WTC11 (cell line): ENCODE data around the gene RXRA. TPM values are rescaled to one million over a fixed set of nuclear protein-coding genes. Genes with fewer than 3 reads are reported as not detected.

Experiments
- ATAC-seq: fragments of 200-7000 bp; cut with Tn5 transposase; 2 replicates; pipeline ENCODE4 v1.10.0; 2021; ENCODE audit warnings: mild to moderate bottlenecking, moderate library complexity
- CTCF ChIA-PET: fragments of 300-600 bp; sonication (Branson Sonifier 250); formaldehyde crosslinking; loops from one replicate; lab custom pipeline; 2021; ENCODE audit warnings: antibody characterized with exemption; lab: Charles Lee
- POLR2A ChIA-PET: fragments of 350-600 bp; sonication (Branson Sonifier 250); formaldehyde crosslinking; loops from one replicate; lab custom pipeline; 2021; ENCODE audit warnings: antibody characterized with exemption; lab: Charles Lee
- DNase-seq: peaks from one replicate; pipeline ENCODE4 v3.0.0; 2021; ENCODE audit warnings: low spot score
- H3K27ac Mint-ChIP-seq: 2 replicates; pipeline ENCODE4 v1.8.0; 2021; ENCODE audit warnings: mixed read lengths
- H3K27me3 Mint-ChIP-seq: 2 replicates; pipeline ENCODE4 v1.8.0; 2021; ENCODE audit warnings: low read depth, mild to moderate bottlenecking, moderate library complexity, mixed read lengths
- H3K36me3 Mint-ChIP-seq: 2 replicates; pipeline ENCODE4 v1.8.0; 2021; ENCODE audit warnings: mixed read lengths
- H3K4me1 Mint-ChIP-seq: 2 replicates; pipeline ENCODE4 v1.8.0; 2022; ENCODE audit warnings: mixed read lengths
- H3K4me3 Mint-ChIP-seq: 2 replicates; pipeline ENCODE4 v1.8.0; 2021; ENCODE audit warnings: mild to moderate bottlenecking, moderate library complexity, mixed read lengths
- H3K9me3 Mint-ChIP-seq: 2 replicates; pipeline ENCODE4 v1.8.0; 2021; ENCODE audit warnings: mixed read lengths
- ATF1 ChIP-seq: sonication (generic); formaldehyde crosslinking; IDR thresholded peaks from 2 replicates; pipeline ENCODE4 v1.8.1; 2023; ENCODE audit warnings: mild to moderate bottlenecking, moderate library complexity, missing genetic modification reagents
- ATF2 ChIP-seq: sonication (generic); formaldehyde crosslinking; IDR thresholded peaks from 2 replicates; pipeline ENCODE4 v1.8.1; 2022; ENCODE audit warnings: low read depth, missing genetic modification reagents, borderline replicate concordance
- CDX4 ChIP-seq: fragments of 250-450 bp; sonication (Bioruptor Pico); IDR thresholded peaks from 2 replicates; pipeline ENCODE4 v1.9.0; 2021; ENCODE audit warnings: moderate library complexity, mild to moderate bottlenecking, inconsistent platforms, borderline replicate concordance
- E2F5 ChIP-seq: sonication (generic); formaldehyde crosslinking; IDR thresholded peaks from 2 replicates; pipeline ENCODE4 v1.8.1; 2022; ENCODE audit warnings: mild to moderate bottlenecking, moderate library complexity, missing genetic modification reagents
- EMX1 ChIP-seq: fragments of 250-450 bp; sonication (Bioruptor Pico); IDR thresholded peaks from 2 replicates; pipeline ENCODE4 v1.8.0; 2021; ENCODE audit warnings: mild to moderate bottlenecking
- FOXP1 ChIP-seq: sonication (generic); formaldehyde crosslinking; IDR thresholded peaks from 2 replicates; pipeline ENCODE4 v1.8.0; 2022; ENCODE audit warnings: missing genetic modification reagents, mild to moderate bottlenecking, moderate library complexity, borderline replicate concordance
- FOXP4 ChIP-seq: sonication (generic); formaldehyde crosslinking; IDR thresholded peaks from 2 replicates; pipeline ENCODE4 v1.8.0; 2022; ENCODE audit warnings: mild to moderate bottlenecking, missing genetic modification reagents
- GTF2I ChIP-seq: fragments of 250-450 bp; sonication (Bioruptor Pico); conservative IDR thresholded peaks from 2 replicates; pipeline ENCODE4 v1.4.0; 2021; ENCODE audit warnings: mild to moderate bottlenecking
- MAX ChIP-seq: sonication (generic); formaldehyde crosslinking; IDR thresholded peaks from 2 replicates; pipeline ENCODE4 v1.8.0; 2022; ENCODE audit warnings: mild to moderate bottlenecking, missing genetic modification reagents
- NFYB ChIP-seq: sonication (generic); formaldehyde crosslinking; conservative IDR thresholded peaks from 2 replicates; pipeline ENCODE4 v1.8.0; 2022; ENCODE audit warnings: low read depth, missing genetic modification reagents
- OVOL2 ChIP-seq: fragments of 250-450 bp; sonication (Bioruptor Pico); IDR thresholded peaks from 2 replicates; pipeline ENCODE4 v1.9.0; 2021; ENCODE audit warnings: mild to moderate bottlenecking, borderline replicate concordance
- PRDM15 ChIP-seq: sonication (generic); formaldehyde crosslinking; IDR thresholded peaks from 2 replicates; pipeline ENCODE4 v1.8.0; 2022; ENCODE audit warnings: missing genetic modification reagents
- SP1 ChIP-seq: sonication (generic); formaldehyde crosslinking; conservative IDR thresholded peaks from 2 replicates; pipeline ENCODE4 v1.8.1; 2022; ENCODE audit warnings: missing genetic modification reagents
- ZBTB43 ChIP-seq: sonication (generic); formaldehyde crosslinking; IDR thresholded peaks from 2 replicates; pipeline ENCODE4 v1.8.1; 2023; ENCODE audit warnings: mild to moderate bottlenecking, missing genetic modification reagents
- ZNF219 ChIP-seq: sonication (generic); formaldehyde crosslinking; IDR thresholded peaks from 2 replicates; pipeline ENCODE4 v1.8.0; 2023; ENCODE audit warnings: missing genetic modification reagents, mild to moderate bottlenecking, borderline replicate concordance
- ZNF425 ChIP-seq: fragments of 250-450 bp; sonication (Bioruptor Pico); conservative IDR thresholded peaks from 2 replicates; pipeline ENCODE4 v1.9.0; 2021; ENCODE audit warnings: mild to moderate bottlenecking
- ZNF671 ChIP-seq: fragments of 250-450 bp; sonication (Bioruptor Pico); IDR thresholded peaks from 2 replicates; pipeline ENCODE4 v1.8.0; 2021; ENCODE audit warnings: mild to moderate bottlenecking
- total RNA-seq: library from RNA; stranded (reverse); gene quantifications from 3 replicates; pipeline ENCODE4 v1.2.3, GENCODE V29; 2021

The RXRA gene
- total RNA-seq, 1 experiment from 2014 or later: 27.5 TPM

GRCh38 chr9:134349936-134350335 lies 23.7 kb downstream of the RXRA start (continued):
- TF ChIP-seq FOXP4 (CRISPR knock-in tag): no peak
- TF ChIP-seq ZNF671: no peak
- TF ChIP-seq MAX: no peak
- no peak for TF ChIP-seq ATF2 (CRISPR knock-in tag)
- no peak for TF ChIP-seq SP1 (CRISPR knock-in tag)
- TF ChIP-seq E2F5 (CRISPR knock-in tag): no peak
- TF ChIP-seq GTF2I (CRISPR knock-in tag): no peak
- TF ChIP-seq ZNF425 (CRISPR knock-in tag): no peak
- no peak for TF ChIP-seq ZBTB43 (CRISPR knock-in tag)
- no peak for TF ChIP-seq OVOL2 (CRISPR knock-in tag)

- TF ChIP-seq ZNF219 (CRISPR knock-in tag): no peak
- 0 out of 2 replicates have a peak, but pooled peaks have one; percentile 50 for TF ChIP-seq FOXP1 (CRISPR knock-in tag)
- no peak for TF ChIP-seq EMX1
These were observed 24.2 kb downstream of the RXRA start for GRCh38 chr9:134350416-134350994.

GRCh38 chr9:134351606-134352176 lies 25.4 kb downstream of the RXRA start:
- no peaks in the 10 kb centered on the region for H3K27me3 Mint-ChIP-seq
- ATAC-seq (no peak), DNase-seq (no peak)
- no peak overlapping the region for H3K4me3 Mint-ChIP-seq
- H3K9me3 Mint-ChIP-seq: no peaks in the 10 kb centered on the region
- peak overlapping the region; percentile 89 for H3K27ac Mint-ChIP-seq
- H3K36me3 Mint-ChIP-seq: no peaks in the 10 kb centered on the region
- H3K4me1 Mint-ChIP-seq: peaks cover 7% of the 10 kb centered on the region; the same call in 1 of the 2 replicates
- ChIA-PET CTCF (no interaction called here), POLR2A (no interaction called here)
- TF ChIP-seq ZBTB43 (CRISPR knock-in tag) (no peak), PRDM15 (no peak), CDX4 (CRISPR knock-in tag) (no peak), SP1 (CRISPR knock-in tag) (no peak), NFYB (no peak), ATF1 (no peak)

More at GRCh38 chr9:134350416-134350994, 24.2 kb downstream of the RXRA start:
- H3K4me3 Mint-ChIP-seq: no peak overlapping the region
- DNase-seq: no peak
- H3K36me3 Mint-ChIP-seq: no peaks in the 10 kb centered on the region
- peaks cover 7% of the 10 kb centered on the region; the same call in 1 of the 2 replicates for H3K4me1 Mint-ChIP-seq
- H3K27me3 Mint-ChIP-seq: no peaks in the 10 kb centered on the region
- no peaks in the 10 kb centered on the region for H3K9me3 Mint-ChIP-seq
- POLR2A ChIA-PET: interaction anchor here (0.6 kb wide), 1 partner anchor 25 kb away, joined by 3 read pairs; no protein-coding TSS in a partner anchor
- CTCF ChIA-PET: interaction anchor here (0.7 kb wide), 1 partner anchor 175 kb away, joined by 3 read pairs; no protein-coding TSS in a partner anchor
- ATAC-seq: no peak
- H3K27ac Mint-ChIP-seq: peak overlapping the region; percentile 65; the same call in 1 of the 2 replicates
